Measurements from ENCODE around the gene NFATC2.

Gene NFATC2

GRCh38 chr20:51583073-51583472, 40.6 kb upstream of the NFATC2 start:
- peaks cover 13 to 28% (median 21%) of the 10 kb centered on the region in 10 experiments; a peak in 19 of 20 replicates for H3K4me1 ChIP-seq
- no peaks in the 10 kb centered on the region for H3K27me3 ChIP-seq
- TF ChIP-seq Cebpa-rat (IDR thresholded peaks at IDR 0.05), result no peak

GRCh38 chr20:51581571-51581970, 39.1 kb upstream of the NFATC2 start:
- Histone ChIP-seq H3K4me2 (no peak overlapping the region), H3K4me1 (peaks cover 12 to 28% (median 17%) of the 10 kb centered on the region in 10 experiments; a peak in 19 of 20 replicates), H4K20me1 (no peaks in the 10 kb centered on the region), H3K27me3 (no peaks in the 10 kb centered on the region), H3K9ac (no peak overlapping the region), H3K4me3 (no peak overlapping the region), H3K9me3 (replicated peaks in 1 of 11) (no peaks in the 10 kb centered on the region; a peak in 1 of 22 replicates), H3K27ac (no peak overlapping the region), H3K36me3 (no peaks in the 10 kb centered on the region)
- no peak for TF ChIP-seq Cebpa-rat (IDR thresholded peaks at IDR 0.05)

More at GRCh38 chr20:51583073-51583472, 40.6 kb upstream of the NFATC2 start:
- Histone ChIP-seq H3K4me2 (no peak overlapping the region), H3K36me3 (no peaks in the 10 kb centered on the region), H3K9ac (no peak overlapping the region), H3K27ac (no peak overlapping the region), H4K20me1 (no peaks in the 10 kb centered on the region), H3K9me3 (replicated peaks in 1 of 11) (no peaks in the 10 kb centered on the region; a peak in 1 of 22 replicates), H3K4me3 (no peak overlapping the region)

GRCh38 chr20:51579137-51579536, 36.6 kb upstream of the NFATC2 start:
- peaks cover 0 to 11% (median 5%) of the 10 kb centered on the region in 11 experiments; a peak in 9 of 22 replicates for H3K9me3 ChIP-seq (replicated peaks in 1 of 11)

GRCh38 chr20:51578145-51578459, 35.6 kb upstream of the NFATC2 start:
- Histone ChIP-seq H3K27ac (no peak overlapping the region), H3K4me2 (no peak overlapping the region), H3K27me3 (no peaks in the 10 kb centered on the region), H3K9me3 (replicated peaks in 1 of 11) (peaks cover 0 to 15% (median 5%) of the 10 kb centered on the region in 11 experiments; a peak in 8 of 22 replicates), H3K9ac (no peak overlapping the region), H3K36me3 (no peaks in the 10 kb centered on the region), H3K4me3 (no peak overlapping the region), H3K4me1 (peaks cover 0 to 8% (median 0%) of the 10 kb centered on the region in 10 experiments; a peak in 3 of 20 replicates), H4K20me1 (no peaks in the 10 kb centered on the region)
- TF ChIP-seq Cebpa-rat (IDR thresholded peaks at IDR 0.05), result no peak

More at GRCh38 chr20:51579137-51579536, 36.6 kb upstream of the NFATC2 start:
- peaks cover 0 to 8% (median 0%) of the 10 kb centered on the region in 10 experiments; a peak in 3 of 20 replicates for H3K4me1 ChIP-seq
- no peak for TF ChIP-seq Cebpa-rat (IDR thresholded peaks at IDR 0.05)
- peak overlapping the region in 2 of 11 experiments; percentile 12 to 38; a peak in 3 of 22 replicates for H3K4me2 ChIP-seq
- no peaks in the 10 kb centered on the region for H4K20me1 ChIP-seq
- no peak overlapping the region for H3K9ac ChIP-seq
- no peaks in the 10 kb centered on the region for H3K36me3 ChIP-seq
- H3K27me3 ChIP-seq, result no peaks in the 10 kb centered on the region
- H3K27ac ChIP-seq, result no peak overlapping the region
- H3K4me3 ChIP-seq, result no peak overlapping the region

GRCh38 chr20:51577432-51578144, 35.1 kb upstream of the NFATC2 start:
- Histone ChIP-seq H3K36me3 (no peaks in the 10 kb centered on the region), H4K20me1 (no peaks in the 10 kb centered on the region), H3K4me3 (no peak overlapping the region), H3K9me3 (replicated peaks in 1 of 11) (peaks cover 0 to 15% (median 5%) of the 10 kb centered on the region in 11 experiments; a peak in 8 of 22 replicates), H3K27ac (no peak overlapping the region), H3K4me2 (no peak overlapping the region), H3K27me3 (no peaks in the 10 kb centered on the region), H3K4me1 (peaks cover 0 to 8% (median 0%) of the 10 kb centered on the region in 10 experiments; a peak in 3 of 20 replicates), H3K9ac (no peak overlapping the region)
- TF ChIP-seq Cebpa-rat (IDR thresholded peaks at IDR 0.05), result no peak

- H3K36me3 ChIP-seq, result no peaks in the 10 kb centered on the region
- H3K27ac ChIP-seq, result no peak overlapping the region
- peaks cover 0 to 26% (median 5%) of the 10 kb centered on the region in 11 experiments; a peak in 8 of 22 replicates for H3K9me3 ChIP-seq (replicated peaks in 1 of 11)
- no peak overlapping the region for H3K9ac ChIP-seq
- H3K4me3 ChIP-seq, result no peak overlapping the region
- H3K4me2 ChIP-seq, result no peak overlapping the region
- no peaks in the 10 kb centered on the region for H3K27me3 ChIP-seq
- H3K4me1 ChIP-seq, result peaks cover 0 to 8% (median 0%) of the 10 kb centered on the region in 10 experiments; a peak in 3 of 20 replicates
- TF ChIP-seq Cebpa-rat (IDR thresholded peaks at IDR 0.05), result no peak
- no peaks in the 10 kb centered on the region for H4K20me1 ChIP-seq
Measured at GRCh38 chr20:51575486-51575885, 33.0 kb upstream of the NFATC2 start.

- Histone ChIP-seq H3K4me1 (peaks cover 0 to 7% (median 0%) of the 10 kb centered on the region in 10 experiments; a peak in 3 of 20 replicates), H3K4me2 (no peak overlapping the region), H3K9me3 (replicated peaks in 1 of 11) (peaks cover 0 to 26% (median 5%) of the 10 kb centered on the region in 11 experiments; a peak in 8 of 22 replicates), H3K27ac (no peak overlapping the region), H3K4me3 (no peak overlapping the region), H3K9ac (no peak overlapping the region), H3K36me3 (no peaks in the 10 kb centered on the region), H4K20me1 (no peaks in the 10 kb centered on the region), H3K27me3 (no peaks in the 10 kb centered on the region)
- TF ChIP-seq Cebpa-rat (IDR thresholded peaks at IDR 0.05), result no peak
Measured at GRCh38 chr20:51574248-51575033, 31.9 kb upstream of the NFATC2 start.

- Histone ChIP-seq H3K27me3 (no peaks in the 10 kb centered on the region), H3K9ac (no peak overlapping the region), H3K4me3 (no peak overlapping the region), H3K4me1 (peaks cover 0 to 3% (median 0%) of the 10 kb centered on the region in 10 experiments; a peak in 1 of 20 replicates), H3K27ac (no peak overlapping the region), H3K9me3 (replicated peaks in 1 of 11) (peaks cover 0 to 29% (median 9%) of the 10 kb centered on the region in 11 experiments; a peak in 10 of 22 replicates), H3K4me2 (no peak overlapping the region), H3K36me3 (no peaks in the 10 kb centered on the region), H4K20me1 (no peaks in the 10 kb centered on the region)
- no peak for TF ChIP-seq Cebpa-rat (IDR thresholded peaks at IDR 0.05)
Measured at GRCh38 chr20:51573576-51574243, 31.2 kb upstream of the NFATC2 start.

- 0 out of 22 replicates have a peak, but pooled peaks cover 0 to 4% (median 0%) of the 10 kb centered on the region in 11 experiments for H3K27me3 ChIP-seq
- no peak for TF ChIP-seq Cebpa-rat (IDR thresholded peaks at IDR 0.05)
- no peak overlapping the region for H3K4me3 ChIP-seq
- no peaks in the 10 kb centered on the region for H3K36me3 ChIP-seq
- no peak overlapping the region for H3K4me2 ChIP-seq
- H3K9ac ChIP-seq, result no peak overlapping the region
- H3K4me1 ChIP-seq, result 0 out of 20 replicates have a peak, but pooled peaks cover 0 to 3% (median 0%) of the 10 kb centered on the region in 10 experiments
- no peaks in the 10 kb centered on the region for H4K20me1 ChIP-seq
- peaks cover 0 to 36% (median 18%) of the 10 kb centered on the region in 11 experiments; a peak in 16 of 22 replicates for H3K9me3 ChIP-seq (replicated peaks in 1 of 11)
- no peak overlapping the region for H3K27ac ChIP-seq
Measured at GRCh38 chr20:51571460-51571794, 28.9 kb upstream of the NFATC2 start.
